ENCODE results near the gene PPM1F.

PPM1F gene

GRCh38 chr22:21994881-21995444, 42.3 kb upstream of the PPM1F start:
- Histone ChIP-seq H3K4me3 (no peak overlapping the region), H3K4me1 (no peaks in the 10 kb centered on the region), H3K36me3 (no peaks in the 10 kb centered on the region), H3K27ac (no peak overlapping the region), H3K9me3 (no peaks in the 10 kb centered on the region), H3K27me3 (peaks cover 0 to 11% of the 10 kb centered on the region in 2 donors)
- TF ChIP-seq CTCF (IDR thresholded peaks at IDR 0.05) = no peak
- DNase-seq = no peak
- intact Hi-C loops (cut with DNase I; ENCODE audit: low total_unique reads) = no loop called here

- no peak for DNase-seq
- intact Hi-C loops (cut with DNase I; ENCODE audit: low total_unique reads) = no loop called here
- Histone ChIP-seq H3K4me3 (no peak overlapping the region), H3K4me1 (no peaks in the 10 kb centered on the region), H3K9me3 (no peaks in the 10 kb centered on the region), H3K36me3 (no peaks in the 10 kb centered on the region), H3K27me3 (peaks cover 0 to 11% of the 10 kb centered on the region in 2 donors), H3K27ac (no peak overlapping the region)
- no peak for TF ChIP-seq CTCF (IDR thresholded peaks at IDR 0.05)
Measured at GRCh38 chr22:21992593-21993237, 40.1 kb upstream of the PPM1F start.

- peaks cover 0 to 11% of the 10 kb centered on the region in 2 donors for H3K27me3 ChIP-seq
- H3K9me3 ChIP-seq = no peaks in the 10 kb centered on the region
- H3K4me1 ChIP-seq = no peaks in the 10 kb centered on the region
- no peaks in the 10 kb centered on the region for H3K36me3 ChIP-seq
- no peak for DNase-seq
- no peak overlapping the region for H3K4me3 ChIP-seq
- H3K27ac ChIP-seq = no peak overlapping the region
- TF ChIP-seq CTCF (IDR thresholded peaks at IDR 0.05) = no peak
- intact Hi-C loops (cut with DNase I; ENCODE audit: low total_unique reads) = no loop called here
Measured at GRCh38 chr22:21991774-21992173, 39.1 kb upstream of the PPM1F start.

GRCh38 chr22:21991304-21991596, 38.6 kb upstream of the PPM1F start:
- TF ChIP-seq CTCF (IDR thresholded peaks at IDR 0.05) = no peak
- no peaks in the 10 kb centered on the region for H3K36me3 ChIP-seq
- no peak overlapping the region for H3K27ac ChIP-seq
- peaks cover 0 to 11% of the 10 kb centered on the region in 2 donors for H3K27me3 ChIP-seq
- H3K4me1 ChIP-seq = no peaks in the 10 kb centered on the region
- intact Hi-C loops (cut with DNase I; ENCODE audit: low total_unique reads) = no loop called here
- no peaks in the 10 kb centered on the region for H3K9me3 ChIP-seq
- no peak overlapping the region for H3K4me3 ChIP-seq
- DNase-seq = no peak

GRCh38 chr22:21990445-21991303, 38.0 kb upstream of the PPM1F start:
- no peak for TF ChIP-seq CTCF (IDR thresholded peaks at IDR 0.05)
- Histone ChIP-seq H3K4me1 (no peaks in the 10 kb centered on the region), H3K27me3 (peaks cover 0 to 11% of the 10 kb centered on the region in 2 donors), H3K36me3 (no peaks in the 10 kb centered on the region), H3K4me3 (no peak overlapping the region), H3K27ac (no peak overlapping the region), H3K9me3 (no peaks in the 10 kb centered on the region)
- no peak for DNase-seq
- intact Hi-C loops (cut with DNase I; ENCODE audit: low total_unique reads) = no loop called here

Data from tibial artery (tissue), 4 donors.